ENCODE results near the gene SSNA1. TPM values are rescaled to one million over a fixed set of nuclear protein-coding genes. Genes with fewer than 3 reads are reported as not detected.
A peak's percentile ranks its signal among the peaks of the same experiment; 100 is the strongest.

SSNA1 gene
- total RNA-seq, 1 donor: 59.7 TPM

DNA sequence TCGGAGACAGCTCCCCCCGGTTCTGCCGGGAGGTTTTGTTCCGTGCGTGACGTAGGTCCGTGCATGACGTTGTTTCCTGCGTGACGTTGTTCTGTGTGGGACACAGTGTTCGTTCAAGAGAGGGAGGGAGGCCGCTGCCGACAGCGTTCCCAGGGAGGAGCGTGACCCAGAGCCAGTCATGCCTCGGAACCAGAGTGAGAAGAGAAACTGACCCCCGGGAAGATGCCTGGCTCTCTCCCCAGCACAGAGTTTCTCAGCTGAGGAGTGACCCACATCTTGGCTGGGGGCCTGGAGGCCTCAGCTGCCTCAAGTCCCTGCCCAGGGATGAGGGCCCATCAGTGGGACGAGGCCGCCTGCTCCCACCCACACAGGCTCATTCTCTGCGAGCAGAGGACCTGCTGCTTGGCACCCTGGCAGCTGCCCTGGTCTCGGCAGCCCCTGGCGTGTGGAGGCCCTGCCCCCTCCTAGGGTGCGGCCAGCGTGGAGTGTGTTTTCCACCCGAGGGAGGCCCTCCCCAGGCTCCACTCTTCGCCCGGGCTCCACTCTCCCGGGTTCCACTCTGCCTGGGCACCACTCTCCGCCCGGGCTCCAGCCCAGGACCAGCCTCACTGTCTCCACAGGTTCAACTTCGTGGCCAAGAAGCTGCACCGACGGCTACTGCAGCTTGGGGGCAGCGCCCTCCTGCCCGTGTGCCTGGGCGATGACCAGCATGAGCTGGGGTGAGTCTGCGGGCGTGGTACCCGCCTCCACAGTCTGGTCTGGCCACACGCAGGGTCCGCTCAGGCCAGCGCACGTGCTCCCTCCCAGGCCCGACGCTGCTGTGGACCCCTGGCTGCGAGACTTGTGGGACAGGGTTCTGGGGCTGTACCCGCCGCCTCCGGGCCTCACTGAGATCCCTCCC, 24.9 kb downstream of the SSNA1 start:
- TF ChIP-seq, protein P1, sequence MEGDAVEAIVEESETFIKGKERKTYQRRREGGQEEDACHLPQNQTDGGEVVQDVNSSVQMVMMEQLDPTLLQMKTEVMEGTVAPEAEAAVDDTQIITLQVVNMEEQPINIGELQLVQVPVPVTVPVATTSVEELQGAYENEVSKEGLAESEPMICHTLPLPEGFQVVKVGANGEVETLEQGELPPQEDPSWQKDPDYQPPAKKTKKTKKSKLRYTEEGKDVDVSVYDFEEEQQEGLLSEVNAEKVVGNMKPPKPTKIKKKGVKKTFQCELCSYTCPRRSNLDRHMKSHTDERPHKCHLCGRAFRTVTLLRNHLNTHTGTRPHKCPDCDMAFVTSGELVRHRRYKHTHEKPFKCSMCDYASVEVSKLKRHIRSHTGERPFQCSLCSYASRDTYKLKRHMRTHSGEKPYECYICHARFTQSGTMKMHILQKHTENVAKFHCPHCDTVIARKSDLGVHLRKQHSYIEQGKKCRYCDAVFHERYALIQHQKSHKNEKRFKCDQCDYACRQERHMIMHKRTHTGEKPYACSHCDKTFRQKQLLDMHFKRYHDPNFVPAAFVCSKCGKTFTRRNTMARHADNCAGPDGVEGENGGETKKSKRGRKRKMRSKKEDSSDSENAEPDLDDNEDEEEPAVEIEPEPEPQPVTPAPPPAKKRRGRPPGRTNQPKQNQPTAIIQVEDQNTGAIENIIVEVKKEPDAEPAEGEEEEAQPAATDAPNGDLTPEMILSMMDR (IDR thresholded peaks at IDR 0.05; ENCODE audit: extremely low read depth, low read depth, low read length): peak; percentile 7
- no peak overlapping the region for H2AFZ ChIP-seq (ENCODE audit: low read length)
- no peak overlapping the region for H3K4me3 ChIP-seq (ENCODE audit: insufficient read depth, low read length)
- H3K4me1 ChIP-seq (ENCODE audit: insufficient read depth, low read length): peaks cover 6% of the 10 kb centered on the region
- H3K36me3 ChIP-seq (ENCODE audit: insufficient read depth, low read length): peaks cover 2% of the 10 kb centered on the region
- H3K27me3 ChIP-seq (ENCODE audit: insufficient read depth, low read length): no peaks in the 10 kb centered on the region
- no peaks in the 10 kb centered on the region for H3K79me2 ChIP-seq (ENCODE audit: insufficient read depth, low read length)
- DNase-seq (ENCODE audit: insufficient read length, low spot score, missing footprints): no peak
- no peaks in the 10 kb centered on the region for H3K9me3 ChIP-seq (ENCODE audit: low read depth, low read length)
- no peaks in the 10 kb centered on the region for H4K20me1 ChIP-seq (ENCODE audit: insufficient read depth, low read length)
- no peak overlapping the region for H3K4me2 ChIP-seq (ENCODE audit: insufficient read depth, low read length)
- H3K27ac ChIP-seq (ENCODE audit: low read depth, low read length): no peak overlapping the region

DNA sequence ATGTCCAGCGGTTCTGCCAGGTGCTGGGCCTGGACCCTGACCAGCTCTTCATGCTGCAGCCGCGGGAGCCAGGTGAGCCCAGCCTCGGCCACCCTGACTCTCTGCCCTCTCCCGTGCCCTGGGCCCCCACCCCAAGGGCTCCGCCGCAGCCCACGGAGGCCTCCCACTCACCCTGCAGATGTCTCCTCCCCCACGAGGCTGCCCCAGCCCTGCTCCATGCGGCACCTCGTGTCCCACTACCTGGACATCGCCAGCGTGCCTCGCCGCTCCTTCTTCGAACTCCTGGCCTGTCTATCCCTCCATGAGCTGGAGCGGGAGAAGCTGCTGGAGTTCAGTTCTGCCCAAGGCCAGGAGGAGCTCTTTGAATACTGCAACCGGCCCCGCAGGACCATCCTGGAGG, 26.1 kb downstream of the SSNA1 start:
- Histone ChIP-seq H3K9me3 (ENCODE audit: low read depth, low read length) (no peaks in the 10 kb centered on the region), H3K27ac (ENCODE audit: low read depth, low read length) (no peak overlapping the region), H3K27me3 (ENCODE audit: insufficient read depth, low read length) (no peaks in the 10 kb centered on the region), H3K4me3 (ENCODE audit: insufficient read depth, low read length) (no peak overlapping the region), H3K79me2 (ENCODE audit: insufficient read depth, low read length) (no peaks in the 10 kb centered on the region), H3K4me1 (ENCODE audit: insufficient read depth, low read length) (peaks cover 15% of the 10 kb centered on the region), H2AFZ (ENCODE audit: low read length) (no peak overlapping the region), H3K36me3 (ENCODE audit: insufficient read depth, low read length) (no peaks in the 10 kb centered on the region), H3K4me2 (ENCODE audit: insufficient read depth, low read length) (no peak overlapping the region), H4K20me1 (ENCODE audit: insufficient read depth, low read length) (no peaks in the 10 kb centered on the region)
- no peak for DNase-seq (ENCODE audit: insufficient read length, low spot score, missing footprints)
- TF ChIP-seq, protein P1 (IDR thresholded peaks at IDR 0.05; ENCODE audit: extremely low read depth, low read depth, low read length): no peak

DNA sequence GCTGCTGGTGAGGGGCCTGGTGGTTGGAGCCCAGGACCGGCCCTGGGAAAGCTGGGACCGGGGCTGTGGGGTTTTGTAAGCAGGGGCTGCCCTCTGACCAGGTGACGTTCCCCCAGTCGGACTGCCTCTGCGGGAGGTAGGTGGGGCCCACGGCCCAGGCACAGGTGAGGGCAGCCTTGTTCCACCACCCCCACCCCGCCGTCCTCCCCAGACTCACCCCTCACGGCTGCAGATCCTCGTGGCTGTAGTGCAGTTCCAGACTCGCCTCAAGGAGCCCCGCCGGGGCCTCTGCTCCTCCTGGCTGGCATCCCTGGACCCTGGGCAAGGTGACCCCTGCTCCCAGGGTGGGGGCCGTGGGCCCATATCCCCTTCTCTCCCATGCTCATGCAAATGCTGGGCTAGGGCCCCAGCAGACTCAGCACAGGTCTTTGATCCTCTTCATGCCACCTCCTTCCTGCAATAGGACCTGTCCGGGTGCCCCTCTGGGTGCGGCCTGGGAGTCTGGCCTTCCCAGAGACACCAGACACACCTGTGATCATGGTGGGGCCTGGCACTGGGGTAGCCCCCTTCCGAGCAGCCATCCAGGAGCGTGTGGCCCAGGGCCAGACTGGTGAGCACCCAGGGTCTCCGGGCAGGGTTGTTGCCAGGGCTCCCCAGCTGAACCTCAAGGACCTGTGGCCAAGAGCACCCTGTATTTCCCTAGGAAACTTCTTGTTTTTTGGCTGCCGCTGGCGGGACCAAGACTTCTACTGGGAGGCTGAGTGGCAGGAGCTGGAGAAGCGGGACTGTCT, 26.9 kb downstream of the SSNA1 start:
- Histone ChIP-seq H3K4me3 (ENCODE audit: insufficient read depth, low read length) (no peak overlapping the region), H3K36me3 (ENCODE audit: insufficient read depth, low read length) (no peaks in the 10 kb centered on the region), H3K79me2 (ENCODE audit: insufficient read depth, low read length) (no peaks in the 10 kb centered on the region), H3K9me3 (ENCODE audit: low read depth, low read length) (no peaks in the 10 kb centered on the region), H2AFZ (ENCODE audit: low read length) (no peak overlapping the region), H4K20me1 (ENCODE audit: insufficient read depth, low read length) (no peaks in the 10 kb centered on the region), H3K4me1 (ENCODE audit: insufficient read depth, low read length) (peaks cover 15% of the 10 kb centered on the region), H3K4me2 (ENCODE audit: insufficient read depth, low read length) (no peak overlapping the region), H3K27me3 (ENCODE audit: insufficient read depth, low read length) (no peaks in the 10 kb centered on the region), H3K27ac (ENCODE audit: low read depth, low read length) (no peak overlapping the region)
- no peak for DNase-seq (ENCODE audit: insufficient read length, low spot score, missing footprints)
- TF ChIP-seq, protein P1 (IDR thresholded peaks at IDR 0.05; ENCODE audit: extremely low read depth, low read depth, low read length): no peak
